PC-3 (cell line): ENCODE data around the gene ADH5.

ENCODE experiments used
- EZH2 ChIP-seq: fragments of 300-600 bp; sonication (generic); IDR thresholded peaks from one replicate; pipeline ENCODE4 v1.6.1; 2017; ENCODE audit warnings: antibody characterized with exemption, mild to moderate bottlenecking, low read length; ENCODE audit not compliant: unreplicated experiment
- EZH2phosphoT487 ChIP-seq: fragments of 300-600 bp; sonication (generic); IDR thresholded peaks from 2 replicates; pipeline ENCODE4 v1.6.1; 2018; ENCODE audit warnings: mild to moderate bottlenecking, antibody characterized with exemption, low read length, borderline replicate concordance
- TF ChIP-seq, protein P1 (sequence below): fragments of 300-600 bp; sonication (generic); conservative IDR thresholded peaks from 2 replicates; pipeline ENCODE4 v1.5.1; 2017; ENCODE audit warnings: antibody characterized with exemption, low read depth, mild to moderate bottlenecking, low read length

DNA sequence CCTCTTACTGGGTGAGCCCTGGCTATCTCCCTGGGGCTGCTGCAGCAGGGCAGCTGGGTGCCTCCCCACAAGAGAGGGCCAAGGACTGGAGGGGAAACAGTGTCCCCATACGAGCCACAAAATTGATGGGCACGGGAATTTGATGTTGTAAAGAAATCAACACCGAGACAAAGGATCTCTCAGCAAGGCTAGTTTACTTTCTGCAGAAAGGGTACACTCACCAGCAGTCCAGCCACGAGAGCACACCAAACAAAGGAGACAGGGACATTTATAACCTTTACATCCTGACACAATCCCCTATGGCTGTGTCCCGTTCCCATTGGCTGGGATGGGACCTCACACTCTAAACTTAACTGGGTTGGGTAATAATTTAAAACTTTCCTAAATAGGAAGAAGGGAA, 67.2 kb downstream of the ADH5 start:
- TF ChIP-seq, protein P1, sequence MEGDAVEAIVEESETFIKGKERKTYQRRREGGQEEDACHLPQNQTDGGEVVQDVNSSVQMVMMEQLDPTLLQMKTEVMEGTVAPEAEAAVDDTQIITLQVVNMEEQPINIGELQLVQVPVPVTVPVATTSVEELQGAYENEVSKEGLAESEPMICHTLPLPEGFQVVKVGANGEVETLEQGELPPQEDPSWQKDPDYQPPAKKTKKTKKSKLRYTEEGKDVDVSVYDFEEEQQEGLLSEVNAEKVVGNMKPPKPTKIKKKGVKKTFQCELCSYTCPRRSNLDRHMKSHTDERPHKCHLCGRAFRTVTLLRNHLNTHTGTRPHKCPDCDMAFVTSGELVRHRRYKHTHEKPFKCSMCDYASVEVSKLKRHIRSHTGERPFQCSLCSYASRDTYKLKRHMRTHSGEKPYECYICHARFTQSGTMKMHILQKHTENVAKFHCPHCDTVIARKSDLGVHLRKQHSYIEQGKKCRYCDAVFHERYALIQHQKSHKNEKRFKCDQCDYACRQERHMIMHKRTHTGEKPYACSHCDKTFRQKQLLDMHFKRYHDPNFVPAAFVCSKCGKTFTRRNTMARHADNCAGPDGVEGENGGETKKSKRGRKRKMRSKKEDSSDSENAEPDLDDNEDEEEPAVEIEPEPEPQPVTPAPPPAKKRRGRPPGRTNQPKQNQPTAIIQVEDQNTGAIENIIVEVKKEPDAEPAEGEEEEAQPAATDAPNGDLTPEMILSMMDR, result no peak
- TF ChIP-seq EZH2phosphoT487, result no peak
- no peak for TF ChIP-seq EZH2
